B cell (primary cell): ENCODE results near the gene GNG7.

ENCODE experiments used
- CTCF ChIP-seq: fragments of 200-600 bp; IDR thresholded peaks from one replicate; pipeline ENCODE4 v1.8.0; 2022; ENCODE audit warnings: antibody characterized with exemption, mild to moderate bottlenecking
- EZH2 ChIP-seq: IDR thresholded peaks from 2 replicates; pipeline ENCODE4 v1.6.1; 2012; ENCODE audit warnings: borderline replicate concordance, low read depth, mild to moderate bottlenecking, moderate library complexity, low read length; ENCODE audit not compliant: insufficient read depth, poor library complexity, severe bottlenecking

GRCh38 chr19:2636897-2637683 is 65.4 kb downstream of the GNG7 start:
- peak; percentile 71 for TF ChIP-seq CTCF
- TF ChIP-seq EZH2 = no peak
